Measurements from ENCODE around the gene GDF15. TPM values are rescaled to one million over a fixed set of nuclear protein-coding genes. Genes with fewer than 3 reads are reported as not detected.

Gene GDF15
- total RNA-seq, 4 donors from 2014 or later = 1.9 to 4.6 (median 3.0) TPM

DNA sequence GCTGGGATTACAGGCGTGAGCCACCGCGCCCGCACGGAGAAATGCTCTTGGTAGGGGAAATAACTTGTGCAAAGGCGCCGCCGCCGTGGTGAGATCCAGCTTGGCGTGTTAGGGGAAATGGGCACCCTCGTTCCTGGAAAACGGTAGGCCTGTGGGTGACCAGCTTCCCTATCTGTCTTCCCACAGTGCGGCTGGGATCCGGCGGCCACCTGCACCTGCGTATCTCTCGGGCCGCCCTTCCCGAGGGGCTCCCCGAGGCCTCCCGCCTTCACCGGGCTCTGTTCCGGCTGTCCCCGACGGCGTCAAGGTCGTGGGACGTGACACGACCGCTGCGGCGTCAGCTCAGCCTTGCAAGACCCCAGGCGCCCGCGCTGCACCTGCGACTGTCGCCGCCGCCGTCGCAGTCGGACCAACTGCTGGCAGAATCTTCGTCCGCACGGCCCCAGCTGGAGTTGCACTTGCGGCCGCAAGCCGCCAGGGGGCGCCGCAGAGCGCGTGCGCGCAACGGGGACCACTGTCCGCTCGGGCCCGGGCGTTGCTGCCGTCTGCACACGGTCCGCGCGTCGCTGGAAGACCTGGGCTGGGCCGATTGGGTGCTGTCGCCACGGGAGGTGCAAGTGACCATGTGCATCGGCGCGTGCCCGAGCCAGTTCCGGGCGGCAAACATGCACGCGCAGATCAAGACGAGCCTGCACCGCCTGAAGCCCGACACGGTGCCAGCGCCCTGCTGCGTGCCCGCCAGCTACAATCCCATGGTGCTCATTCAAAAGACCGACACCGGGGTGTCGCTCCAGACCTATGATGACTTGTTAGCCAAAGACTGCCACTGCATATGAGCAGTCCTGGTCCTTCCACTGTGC lies 2.4 kb downstream of the GDF15 start:
- ATAC-seq (ENCODE audit: low FRiP score) (peak; percentile 84), DNase-seq (ENCODE audit: low spot score) (no peak)
- TF ChIP-seq, protein P1, sequence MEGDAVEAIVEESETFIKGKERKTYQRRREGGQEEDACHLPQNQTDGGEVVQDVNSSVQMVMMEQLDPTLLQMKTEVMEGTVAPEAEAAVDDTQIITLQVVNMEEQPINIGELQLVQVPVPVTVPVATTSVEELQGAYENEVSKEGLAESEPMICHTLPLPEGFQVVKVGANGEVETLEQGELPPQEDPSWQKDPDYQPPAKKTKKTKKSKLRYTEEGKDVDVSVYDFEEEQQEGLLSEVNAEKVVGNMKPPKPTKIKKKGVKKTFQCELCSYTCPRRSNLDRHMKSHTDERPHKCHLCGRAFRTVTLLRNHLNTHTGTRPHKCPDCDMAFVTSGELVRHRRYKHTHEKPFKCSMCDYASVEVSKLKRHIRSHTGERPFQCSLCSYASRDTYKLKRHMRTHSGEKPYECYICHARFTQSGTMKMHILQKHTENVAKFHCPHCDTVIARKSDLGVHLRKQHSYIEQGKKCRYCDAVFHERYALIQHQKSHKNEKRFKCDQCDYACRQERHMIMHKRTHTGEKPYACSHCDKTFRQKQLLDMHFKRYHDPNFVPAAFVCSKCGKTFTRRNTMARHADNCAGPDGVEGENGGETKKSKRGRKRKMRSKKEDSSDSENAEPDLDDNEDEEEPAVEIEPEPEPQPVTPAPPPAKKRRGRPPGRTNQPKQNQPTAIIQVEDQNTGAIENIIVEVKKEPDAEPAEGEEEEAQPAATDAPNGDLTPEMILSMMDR (IDR thresholded peaks at IDR 0.05) = peak in 2 of 3 donors; percentile 93 to 95

DNA sequence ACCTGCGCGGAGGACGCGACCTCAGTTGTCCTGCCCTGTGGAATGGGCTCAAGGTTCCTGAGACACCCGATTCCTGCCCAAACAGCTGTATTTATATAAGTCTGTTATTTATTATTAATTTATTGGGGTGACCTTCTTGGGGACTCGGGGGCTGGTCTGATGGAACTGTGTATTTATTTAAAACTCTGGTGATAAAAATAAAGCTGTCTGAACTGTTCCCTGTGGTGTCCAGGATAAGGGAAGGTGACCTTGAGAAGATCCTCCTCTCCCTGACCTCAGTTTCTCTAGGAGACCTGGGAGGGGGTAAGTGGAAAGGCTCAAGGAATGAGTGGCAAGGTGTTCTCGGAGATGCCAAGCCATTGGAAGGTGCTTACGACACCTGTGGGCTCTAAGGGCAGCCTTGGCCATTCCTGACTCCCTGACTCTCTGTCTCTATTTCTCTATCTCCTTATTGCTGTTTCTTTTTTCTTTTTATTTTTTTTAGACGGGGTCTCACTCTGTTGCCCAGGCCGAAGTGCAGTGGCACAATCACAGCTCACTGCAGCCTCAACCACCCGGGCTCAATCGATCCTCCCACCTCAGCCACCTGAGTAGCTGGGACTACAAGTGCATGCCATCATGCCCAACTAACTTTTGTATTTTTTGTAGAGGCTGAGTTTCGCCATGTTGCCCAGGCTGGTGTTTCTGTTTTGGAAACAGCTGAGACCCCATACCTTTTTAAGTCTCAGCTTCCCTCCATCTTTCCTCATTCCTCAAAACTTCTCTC lies 3.2 kb downstream of the GDF15 start:
- TF ChIP-seq, protein P1 (IDR thresholded peaks at IDR 0.05) = no peak
- DNase-seq (ENCODE audit: low spot score) = no peak
- ATAC-seq (ENCODE audit: low FRiP score) = no peak

- ATAC-seq (ENCODE audit: low FRiP score) = no peak
- TF ChIP-seq, protein P1 (IDR thresholded peaks at IDR 0.05) = no peak
- DNase-seq (ENCODE audit: low spot score) = no peak
Observed at GRCh38 chr19:18389726-18390064, 3.7 kb downstream of the GDF15 start.

DNA sequence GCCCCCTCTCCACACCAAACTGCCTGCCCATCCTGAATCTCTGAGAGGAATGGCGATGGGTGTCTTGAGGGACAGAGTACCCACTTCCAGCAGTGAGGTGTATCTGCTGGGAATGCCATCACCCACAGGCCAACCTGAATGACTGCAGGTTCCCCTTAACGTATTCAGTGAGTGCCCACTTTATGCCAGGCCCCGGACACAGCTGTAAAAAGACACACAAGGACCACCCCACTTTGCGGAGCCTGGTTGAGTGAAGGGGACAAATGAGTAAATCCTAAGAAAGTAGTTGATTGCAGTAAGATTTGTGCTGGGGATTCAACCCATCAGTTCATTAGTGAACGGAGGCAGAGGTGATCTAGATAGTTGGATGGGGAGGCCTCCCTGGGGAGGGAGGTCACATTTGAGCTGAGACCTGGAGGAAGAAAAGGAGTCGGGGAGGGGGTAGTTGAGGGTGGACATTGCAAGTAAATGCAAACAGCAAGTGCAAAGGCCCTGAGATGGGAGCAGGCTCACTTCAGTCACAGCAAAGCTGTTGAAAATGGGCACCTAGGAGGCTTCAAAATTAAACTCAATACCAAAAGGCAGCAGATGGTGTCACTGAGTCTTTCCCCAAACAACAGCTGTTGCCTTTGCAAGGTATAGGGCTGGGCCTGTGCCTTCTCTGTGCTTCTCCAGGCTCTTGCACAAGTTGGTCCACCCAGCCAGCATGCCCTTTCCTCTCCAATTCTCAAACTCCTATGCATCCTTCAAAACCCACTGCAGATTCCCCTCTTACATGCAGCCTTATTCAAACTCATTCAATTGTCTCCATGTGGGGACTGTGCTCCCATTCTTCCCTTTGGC lies 4.3 kb downstream of the GDF15 start:
- no peak for ATAC-seq (ENCODE audit: low FRiP score)
- TF ChIP-seq, protein P1 (IDR thresholded peaks at IDR 0.05) = no peak
- DNase-seq (ENCODE audit: low spot score) = no peak

GRCh38 chr19:18391509-18392075 lies 5.6 kb downstream of the GDF15 start:
- ATAC-seq (ENCODE audit: low FRiP score) (no peak), DNase-seq (ENCODE audit: low spot score) (no peak)
- TF ChIP-seq, protein P1 (IDR thresholded peaks at IDR 0.05) = no peak

GRCh38 chr19:18392417-18392816 lies 6.5 kb downstream of the GDF15 start:
- ATAC-seq (ENCODE audit: low FRiP score) (no peak), DNase-seq (ENCODE audit: low spot score) (no peak)
- TF ChIP-seq, protein P1 (IDR thresholded peaks at IDR 0.05) = no peak

Data from omental fat pad (tissue), 4 donors.